H9 (cell line): ENCODE data around the gene CFAP54. TPM values are rescaled to one million over a fixed set of nuclear protein-coding genes. Genes with fewer than 3 reads are reported as not detected.

Experiments
- DNase-seq: peaks from one replicate; pipeline ENCODE4 v3.0.0-alpha.2; 2017
- H2AFZ ChIP-seq: one replicate; pipeline ENCODE4 v1.6.1; 2013; ENCODE audit warnings: mild to moderate bottlenecking, low read length, control low read depth, moderate library complexity
- H2AK5ac ChIP-seq: 2 replicates; pipeline ENCODE4 v1.6.1; 2013; ENCODE audit warnings: low read length, control low read depth, mixed read lengths; ENCODE audit not compliant: insufficient read length
- H2BK120ac ChIP-seq: one replicate; pipeline ENCODE4 v1.6.1; 2013; ENCODE audit warnings: low read depth, mild to moderate bottlenecking, low read length, control low read depth, inconsistent platforms; ENCODE audit not compliant: poor library complexity, severe bottlenecking
- H2BK12ac ChIP-seq: 2 replicates; pipeline ENCODE4 v1.6.1; 2013; ENCODE audit warnings: low read length, control low read depth, mixed read lengths, low read depth; ENCODE audit not compliant: insufficient read length
- H2BK15ac ChIP-seq: 2 replicates; pipeline ENCODE4 v1.6.1; 2013; ENCODE audit warnings: low read depth, low read length, control low read depth
- H2BK20ac ChIP-seq: one replicate; pipeline ENCODE4 v1.6.1; 2013; ENCODE audit warnings: low read depth, mild to moderate bottlenecking, low read length, control low read depth, inconsistent platforms; ENCODE audit not compliant: poor library complexity, severe bottlenecking
- H2BK5ac ChIP-seq: 2 replicates; pipeline ENCODE4 v1.6.1; 2013; ENCODE audit warnings: low read length, control low read depth, mixed read lengths; ENCODE audit not compliant: insufficient read length
- H3K14ac ChIP-seq: 2 replicates; pipeline ENCODE4 v1.6.1; 2013; ENCODE audit warnings: low read length, control low read depth; ENCODE audit not compliant: insufficient read depth
- H3K18ac ChIP-seq: 2 replicates; pipeline ENCODE4 v1.6.1; 2013; ENCODE audit warnings: low read depth, mild to moderate bottlenecking, mixed read lengths, low read length, control low read depth; ENCODE audit not compliant: insufficient read length
- H3K23ac ChIP-seq: 2 replicates; pipeline ENCODE4 v1.6.1; 2013; ENCODE audit warnings: low read length, control low read depth, mixed read lengths, low read depth; ENCODE audit not compliant: insufficient read length
- H3K23me2 ChIP-seq: 2 replicates; pipeline ENCODE4 v1.6.1; 2013; ENCODE audit warnings: low read depth, mild to moderate bottlenecking, mixed read lengths, low read length, control low read depth; ENCODE audit not compliant: insufficient read length, poor library complexity, severe bottlenecking
- H3K27ac ChIP-seq: 2 replicates; pipeline ENCODE4 v1.5.1; 2013; ENCODE audit warnings: low read length, control low read depth, mixed read lengths, low read depth; ENCODE audit not compliant: insufficient read length
- H3K27me3 ChIP-seq: 2 replicates; pipeline ENCODE4 v1.6.1; 2013; ENCODE audit warnings: low read length, control low read depth, inconsistent platforms; ENCODE audit not compliant: insufficient read depth
- H3K4ac ChIP-seq: 2 replicates; pipeline ENCODE4 v1.6.1; 2013; ENCODE audit warnings: low read depth, mild to moderate bottlenecking, control low read depth, inconsistent platforms, low read length, moderate library complexity
- H3K4me1 ChIP-seq: 2 replicates; pipeline ENCODE4 v1.6.1; 2013; ENCODE audit warnings: low read length, control low read depth, inconsistent platforms; ENCODE audit not compliant: insufficient read depth
- H3K4me2 ChIP-seq: 2 replicates; pipeline ENCODE4 v1.6.1; 2013; ENCODE audit warnings: low read length, control low read depth, mixed read lengths; ENCODE audit not compliant: insufficient read length, insufficient read depth
- H3K56ac ChIP-seq: 2 replicates; pipeline ENCODE4 v1.6.1; 2013; ENCODE audit warnings: low read depth, mild to moderate bottlenecking, mixed read lengths, low read length, control low read depth; ENCODE audit not compliant: insufficient read length
- H3K79me1 ChIP-seq: 2 replicates; pipeline ENCODE4 v1.6.1; 2013; ENCODE audit warnings: low read depth, mild to moderate bottlenecking, moderate library complexity, low read length, control low read depth, inconsistent platforms; ENCODE audit not compliant: insufficient read depth, poor library complexity, severe bottlenecking
- H3K79me2 ChIP-seq: 2 replicates; pipeline ENCODE4 v1.6.1; 2013; ENCODE audit warnings: low read length, control low read depth, inconsistent platforms; ENCODE audit not compliant: insufficient read depth
- H3K9ac ChIP-seq: 2 replicates; pipeline ENCODE4 v1.6.1; 2013; ENCODE audit warnings: low read length, control low read depth, mixed read lengths; ENCODE audit not compliant: insufficient read length; ENCODE audit errors: extremely low read depth
- H3K9me3 ChIP-seq: one replicate; pipeline ENCODE4 v1.6.1; 2013; ENCODE audit warnings: low read depth, low read length, inconsistent platforms; ENCODE audit not compliant: control insufficient read depth
- H3T11ph ChIP-seq: one replicate; pipeline ENCODE4 v1.6.1; 2013; ENCODE audit warnings: mild to moderate bottlenecking, low read length, control low read depth, inconsistent platforms
- H4K20me1 ChIP-seq: one replicate; pipeline ENCODE4 v1.6.1; 2013; ENCODE audit not compliant: control insufficient read depth, insufficient read length, insufficient read depth
- H4K5ac ChIP-seq: 2 replicates; pipeline ENCODE4 v1.6.1; 2013; ENCODE audit warnings: low read depth, mild to moderate bottlenecking, mixed read lengths, low read length, control low read depth; ENCODE audit not compliant: insufficient read length
- H4K8ac ChIP-seq: replicated peaks from 2 replicates; pipeline ENCODE4 v1.6.1; 2013; ENCODE audit warnings: low read length, control low read depth, mixed read lengths, low read depth; ENCODE audit not compliant: insufficient read length
- H4K91ac ChIP-seq: 2 replicates; pipeline ENCODE4 v1.6.1; 2013; ENCODE audit warnings: low read depth, mild to moderate bottlenecking, moderate library complexity, mixed read lengths, low read length, control low read depth; ENCODE audit not compliant: insufficient read length
- H3K27ac Mint-ChIP-seq, 3 experiments: 2 replicates in 2 of 3; 3 replicates in 1 of 3; pipeline ENCODE4 v1.8.0; 2020 to 2021; ENCODE audit warnings: mixed read lengths in 3 of 3, mild to moderate bottlenecking in 1 of 3, moderate library complexity in 1 of 3
- H3K27me3 Mint-ChIP-seq: 2 replicates; pipeline ENCODE4 v1.8.0; 2021; ENCODE audit warnings: low read depth, mild to moderate bottlenecking, moderate library complexity, mixed read lengths
- H3K36me3 Mint-ChIP-seq, 3 experiments: 2 replicates in 2 of 3; 3 replicates in 1 of 3; pipeline ENCODE4 v1.8.0; 2020 to 2021; ENCODE audit warnings: low read depth in 3 of 3, mixed read lengths in 3 of 3; ENCODE audit not compliant: insufficient read depth in 1 of 3
- H3K4me1 Mint-ChIP-seq, 2 experiments: 2 replicates each; pipeline ENCODE4 v1.8.0; 2020; ENCODE audit warnings: mixed read lengths in 2 of 2
- H3K4me3 Mint-ChIP-seq, 2 experiments: 2 replicates in 1 of 2; 3 replicates in 1 of 2; pipeline ENCODE4 v1.8.0; 2020 to 2021; ENCODE audit warnings: mild to moderate bottlenecking in 2 of 2, mixed read lengths in 2 of 2, moderate library complexity in 1 of 2
- H3K9me3 Mint-ChIP-seq, 2 experiments: 2 replicates in 1 of 2; 3 replicates in 1 of 2; pipeline ENCODE4 v1.8.0; 2020; ENCODE audit warnings: mild to moderate bottlenecking in 2 of 2, mixed read lengths in 2 of 2, moderate library complexity in 1 of 2
- WGBS: extraction: QIAGEN DNeasy Blood & Tissue Kit; methylation state at CpG from one replicate; pipeline ENCODE4 v1.1.7; 2013; ENCODE audit warnings: missing lambda C conversion rate, low lambda C conversion rate, mixed read lengths; ENCODE audit not compliant: insufficient read length; ENCODE audit errors: extremely low coverage; 5-methylcytosine and 5-hydroxymethylcytosine counted together
- total RNA-seq: library from RNA; stranded (reverse); gene quantifications from 2 replicates; pipeline ENCODE4 v1.2.1, GENCODE V29; 2021
- TF ChIP-seq, protein P1 (sequence below): fragments of 200-600 bp; sonication (generic); conservative IDR thresholded peaks from 3 replicates; pipeline ENCODE4 v1.8.0; 2021; ENCODE audit warnings: antibody characterized with exemption, mild to moderate bottlenecking

CFAP54 gene
- total RNA-seq, 1 experiment from 2014 or later: 0.24 TPM

DNA sequence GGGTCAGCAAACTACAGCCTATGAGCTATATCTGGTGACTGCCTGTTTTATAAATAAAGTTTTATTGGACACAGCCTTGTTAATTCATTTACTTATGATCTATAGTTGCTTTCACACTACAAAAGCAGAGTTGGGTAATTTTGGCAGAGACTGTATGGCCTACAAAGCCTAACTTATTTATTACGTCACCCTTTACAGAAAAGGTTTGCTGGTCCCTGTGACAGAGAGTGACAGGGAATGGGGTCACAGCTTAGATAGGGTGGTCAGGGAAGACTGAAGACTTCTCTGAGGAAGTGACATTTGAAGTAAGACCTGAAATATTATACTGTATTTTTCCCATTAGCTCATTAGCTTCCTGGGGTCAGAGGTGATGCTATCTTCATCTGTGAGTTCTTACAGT lies 342.0 kb downstream of the CFAP54 start:
- H3K27ac Mint-ChIP-seq: no peak overlapping the region
- no peaks in the 10 kb centered on the region for H4K20me1 ChIP-seq
- no peaks in the 10 kb centered on the region for H3K27me3 ChIP-seq

More for the DNA sequence above, 342.0 kb downstream of the CFAP54 start:
- Histone ChIP-seq H4K8ac (no peak overlapping the region), H3T11ph (no peak overlapping the region), H3K4me2 (no peak overlapping the region), H2BK20ac (no peak overlapping the region), H2BK5ac (no peak overlapping the region), H3K4ac (no peak overlapping the region), H3K79me1 (no peaks in the 10 kb centered on the region), H3K79me2 (no peaks in the 10 kb centered on the region), H3K23ac (no peak overlapping the region), H2AK5ac (no peak overlapping the region), H3K18ac (no peak overlapping the region), H3K14ac (no peak overlapping the region), H2BK120ac (no peak overlapping the region), H3K9me3 (no peaks in the 10 kb centered on the region), H3K9ac (no peak overlapping the region), H4K5ac (no peak overlapping the region), H2AFZ (no peak overlapping the region), H3K23me2 (no peaks in the 10 kb centered on the region), H4K91ac (no peak overlapping the region), H3K56ac (no peak overlapping the region), H2BK12ac (no peak overlapping the region), H3K27ac (no peak overlapping the region), H2BK15ac (no peak overlapping the region), H3K4me1 (no peaks in the 10 kb centered on the region)
- Mint-ChIP-seq H3K9me3 (no peaks in the 10 kb centered on the region; a peak in 1 of 5 replicates), H3K4me3 (no peak overlapping the region), H3K27me3 (no peaks in the 10 kb centered on the region; the same call in 1 of the 2 replicates), H3K4me1 (no peaks in the 10 kb centered on the region), H3K36me3 (peaks cover 0 to 2% (median 0%) of the 10 kb centered on the region in 3 experiments; a peak in 1 of 7 replicates)
- TF ChIP-seq, protein P1, sequence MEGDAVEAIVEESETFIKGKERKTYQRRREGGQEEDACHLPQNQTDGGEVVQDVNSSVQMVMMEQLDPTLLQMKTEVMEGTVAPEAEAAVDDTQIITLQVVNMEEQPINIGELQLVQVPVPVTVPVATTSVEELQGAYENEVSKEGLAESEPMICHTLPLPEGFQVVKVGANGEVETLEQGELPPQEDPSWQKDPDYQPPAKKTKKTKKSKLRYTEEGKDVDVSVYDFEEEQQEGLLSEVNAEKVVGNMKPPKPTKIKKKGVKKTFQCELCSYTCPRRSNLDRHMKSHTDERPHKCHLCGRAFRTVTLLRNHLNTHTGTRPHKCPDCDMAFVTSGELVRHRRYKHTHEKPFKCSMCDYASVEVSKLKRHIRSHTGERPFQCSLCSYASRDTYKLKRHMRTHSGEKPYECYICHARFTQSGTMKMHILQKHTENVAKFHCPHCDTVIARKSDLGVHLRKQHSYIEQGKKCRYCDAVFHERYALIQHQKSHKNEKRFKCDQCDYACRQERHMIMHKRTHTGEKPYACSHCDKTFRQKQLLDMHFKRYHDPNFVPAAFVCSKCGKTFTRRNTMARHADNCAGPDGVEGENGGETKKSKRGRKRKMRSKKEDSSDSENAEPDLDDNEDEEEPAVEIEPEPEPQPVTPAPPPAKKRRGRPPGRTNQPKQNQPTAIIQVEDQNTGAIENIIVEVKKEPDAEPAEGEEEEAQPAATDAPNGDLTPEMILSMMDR: no peak
- WGBS: no CpG with 5 or more reads among the region's 1 CpG
- no peak for DNase-seq
